Hematopoietic multipotent progenitor cell treated with erythropoietin and hydrocortisone succinate and interleukin-3 and kit ligand, for 4 days (in vitro differentiated cells): ENCODE data around the gene ZDHHC14.
A peak's percentile ranks its signal among the peaks of the same experiment; 100 is the strongest.

ENCODE experiments used
- DNase-seq: peaks from one replicate; pipeline ENCODE4 v3.0.0-alpha.2; 2015

The ZDHHC14 gene

GRCh38 chr6:157469378-157469777 is 88.4 kb downstream of the ZDHHC14 start:
- peak; percentile 44 for DNase-seq

DNA sequence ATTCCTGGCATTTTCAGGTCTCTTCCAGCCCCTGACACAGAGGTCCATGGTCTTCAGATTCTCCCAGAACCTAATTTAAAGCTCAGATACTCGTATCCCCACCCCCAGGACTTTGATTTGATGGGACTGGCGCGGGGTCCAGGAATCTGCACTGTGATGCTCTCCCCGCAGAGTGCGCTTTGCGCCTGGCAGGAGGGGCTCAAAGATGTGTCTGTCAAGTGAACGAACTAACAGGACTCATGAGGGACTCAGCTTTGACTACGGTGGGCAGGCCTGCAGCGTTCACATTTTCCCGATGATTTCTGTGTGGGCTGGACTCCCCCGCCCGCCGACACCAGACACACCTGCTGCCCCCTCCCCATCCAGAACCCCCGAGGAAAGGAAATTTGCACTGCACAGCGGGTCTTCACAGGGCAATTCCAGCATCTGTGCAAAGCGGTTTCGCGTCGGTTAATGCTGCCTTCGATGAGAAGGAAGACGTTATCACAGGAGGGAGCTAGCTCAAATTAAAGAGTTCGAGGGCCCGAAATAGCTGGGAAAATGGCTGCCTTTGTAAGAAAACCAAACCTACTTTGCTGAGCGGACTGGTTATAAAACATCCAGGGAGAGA is 90.2 kb downstream of the ZDHHC14 start:
- no peak for DNase-seq

- DNase-seq: no peak
Observed at GRCh38 chr6:157471895-157472686, 91.1 kb downstream of the ZDHHC14 start.

DNA sequence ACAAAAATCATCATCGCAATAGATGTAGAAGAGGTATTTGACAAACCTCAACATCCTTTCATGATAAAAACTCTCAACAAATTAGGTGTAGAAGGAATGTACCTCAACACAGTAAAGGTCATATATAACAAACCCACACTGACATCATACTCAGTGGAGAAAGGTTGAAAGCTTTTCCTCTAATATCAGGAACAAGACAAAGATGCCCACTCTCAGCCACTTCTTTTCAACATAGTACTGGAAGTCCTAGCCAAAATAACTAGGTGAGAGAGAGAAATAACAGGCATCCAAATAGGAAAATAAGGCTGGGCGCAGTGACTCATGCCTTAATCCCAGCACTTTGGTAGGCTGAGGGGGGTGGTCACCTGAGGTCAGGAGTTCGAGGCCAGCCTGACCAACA is 95.8 kb downstream of the ZDHHC14 start:
- no peak for DNase-seq

DNA sequence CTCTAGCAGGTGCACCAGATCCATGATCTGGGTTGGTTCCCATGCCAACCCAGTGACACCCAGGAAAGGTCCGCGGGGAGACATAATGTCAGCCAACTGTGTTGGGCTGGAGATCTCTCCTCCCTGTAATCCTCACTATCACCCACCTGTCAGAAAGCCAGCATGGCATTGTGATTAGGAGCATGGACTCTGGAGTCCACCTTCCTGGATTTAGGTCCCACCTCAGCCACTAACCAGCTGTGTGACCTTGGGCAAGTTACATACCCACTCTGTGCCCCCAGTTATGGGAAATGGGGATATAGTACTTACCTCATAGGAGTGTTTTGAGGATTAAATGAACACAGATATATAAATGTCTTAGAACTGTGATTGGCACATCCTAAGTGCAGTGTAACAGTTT is 97.9 kb downstream of the ZDHHC14 start:
- no peak for DNase-seq

DNA sequence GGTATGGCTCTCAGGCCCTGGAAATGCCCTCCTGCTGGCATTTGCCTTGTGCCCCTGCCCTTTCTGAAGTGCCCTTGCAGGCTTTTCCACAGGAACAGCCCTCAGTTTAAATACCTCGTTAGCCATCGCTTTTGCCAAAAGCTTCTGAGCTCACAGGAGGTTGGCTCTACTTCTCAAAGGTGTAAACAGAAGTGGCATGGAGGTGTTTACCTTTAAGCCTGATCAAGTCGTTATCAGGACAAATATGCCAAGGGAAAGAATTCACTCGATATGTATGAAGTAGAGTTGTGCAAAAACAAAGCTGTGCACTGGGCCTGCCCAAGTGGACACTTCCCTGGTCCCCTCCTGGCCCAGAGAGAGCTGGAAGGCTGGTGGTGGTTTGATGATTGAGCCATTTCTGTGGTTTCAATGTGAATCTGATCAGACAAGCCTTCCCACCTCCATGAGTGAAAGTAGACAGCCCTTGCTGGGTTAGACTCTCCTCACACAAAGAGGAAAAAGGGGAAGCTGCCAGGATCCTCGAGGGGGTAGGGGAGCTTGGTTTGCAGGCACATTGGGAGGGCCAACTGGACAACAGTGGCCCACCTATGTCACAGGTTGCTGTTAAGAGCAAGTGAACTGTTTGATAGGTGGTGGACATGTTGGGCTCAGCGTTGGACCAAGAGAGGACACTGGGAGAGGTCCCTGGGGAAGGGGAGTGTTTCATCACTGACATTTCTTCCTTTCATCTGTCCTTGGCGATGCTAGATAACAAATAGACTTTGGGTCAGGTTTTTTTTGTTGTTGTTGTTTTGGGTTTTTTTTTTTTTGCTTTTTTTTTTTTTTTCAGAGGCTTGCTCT is 98.7 kb downstream of the ZDHHC14 start:
- DNase-seq: peak; percentile 38

- no peak for DNase-seq
Observed at GRCh38 chr6:157481189-157481864, 100.3 kb downstream of the ZDHHC14 start.

GRCh38 chr6:157481865-157482249 is 100.9 kb downstream of the ZDHHC14 start:
- DNase-seq: no peak

DNA sequence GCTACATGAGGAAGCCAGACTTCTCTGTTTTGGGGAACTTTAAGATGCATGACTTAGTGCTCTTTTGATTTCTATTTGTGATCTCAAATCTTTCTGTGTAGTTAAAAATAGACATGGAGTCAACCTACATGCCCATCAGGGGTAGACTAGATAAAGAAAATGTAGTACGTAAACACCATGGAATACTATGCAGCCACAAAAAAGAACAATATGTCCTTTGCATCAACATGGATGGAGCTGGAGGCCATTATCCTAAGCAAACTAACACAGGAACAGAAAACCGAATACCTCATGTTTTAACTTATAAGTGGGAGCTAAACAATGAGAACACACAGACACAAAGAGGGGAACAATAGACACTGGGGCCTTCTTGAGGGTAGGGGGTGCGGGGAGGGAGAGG is 102.8 kb downstream of the ZDHHC14 start:
- no peak for DNase-seq

DNA sequence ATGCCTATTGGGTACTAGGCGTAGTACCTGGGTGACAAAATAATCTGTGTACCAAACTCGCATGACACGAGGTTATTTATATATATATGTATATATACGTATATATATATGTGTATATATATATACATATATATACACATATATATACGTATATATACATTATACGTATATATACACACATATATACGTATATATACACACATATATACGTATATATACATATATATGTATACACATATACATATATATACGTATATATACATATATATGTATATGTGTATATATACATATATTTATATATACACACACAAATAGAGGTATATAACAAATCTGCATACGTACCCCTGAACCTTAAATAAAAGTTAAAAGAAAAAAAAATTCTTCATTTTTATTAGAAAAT is 103.2 kb downstream of the ZDHHC14 start:
- DNase-seq: no peak

DNA sequence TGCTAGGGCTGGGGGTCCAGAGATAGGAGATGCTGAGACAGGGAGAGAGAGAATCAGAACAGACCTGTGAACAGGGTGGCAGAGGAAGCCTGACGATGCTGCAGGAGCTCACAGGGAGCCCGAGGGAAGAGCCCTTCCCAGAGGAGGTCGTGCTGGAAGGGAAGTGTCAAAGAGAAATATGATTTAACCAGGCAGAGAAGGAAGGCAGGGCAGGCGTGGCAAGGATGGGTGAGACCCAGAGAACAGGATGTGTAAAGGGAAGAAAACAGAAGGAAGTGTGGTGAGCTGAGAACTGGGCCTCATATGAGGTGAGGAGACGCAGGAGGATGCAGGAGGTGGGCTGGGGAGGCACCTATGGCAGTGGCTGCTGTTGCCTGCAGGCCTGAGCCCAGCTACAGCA is 105.6 kb downstream of the ZDHHC14 start:
- no peak for DNase-seq

- no peak for DNase-seq
Observed at GRCh38 chr6:157487110-157487773, 106.3 kb downstream of the ZDHHC14 start.

GRCh38 chr6:157488058-157488457 is 107.1 kb downstream of the ZDHHC14 start:
- DNase-seq: no peak

DNA sequence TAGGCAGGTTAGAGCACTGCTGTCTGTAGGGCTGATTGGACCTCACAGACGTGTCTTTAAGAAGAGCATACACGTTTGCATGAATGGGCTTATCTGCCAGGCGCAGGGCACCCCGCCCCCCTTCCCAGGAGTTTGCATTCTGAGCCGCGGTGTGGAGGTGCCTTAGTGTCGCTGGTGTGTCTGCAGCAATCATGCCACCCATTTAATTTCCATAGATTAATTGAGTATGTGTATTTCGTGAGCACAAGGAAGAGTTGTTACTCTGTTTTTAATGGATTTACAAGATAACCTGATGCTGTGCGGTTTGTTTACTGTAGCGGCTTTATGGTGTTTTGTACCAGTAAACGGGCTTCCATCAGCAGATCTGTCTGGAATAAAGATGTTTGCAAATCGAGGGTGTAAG is 107.7 kb downstream of the ZDHHC14 start:
- DNase-seq: peak; percentile 93

GRCh38 chr6:157490611-157491269 is 109.8 kb downstream of the ZDHHC14 start:
- DNase-seq: peak; percentile 33

DNA sequence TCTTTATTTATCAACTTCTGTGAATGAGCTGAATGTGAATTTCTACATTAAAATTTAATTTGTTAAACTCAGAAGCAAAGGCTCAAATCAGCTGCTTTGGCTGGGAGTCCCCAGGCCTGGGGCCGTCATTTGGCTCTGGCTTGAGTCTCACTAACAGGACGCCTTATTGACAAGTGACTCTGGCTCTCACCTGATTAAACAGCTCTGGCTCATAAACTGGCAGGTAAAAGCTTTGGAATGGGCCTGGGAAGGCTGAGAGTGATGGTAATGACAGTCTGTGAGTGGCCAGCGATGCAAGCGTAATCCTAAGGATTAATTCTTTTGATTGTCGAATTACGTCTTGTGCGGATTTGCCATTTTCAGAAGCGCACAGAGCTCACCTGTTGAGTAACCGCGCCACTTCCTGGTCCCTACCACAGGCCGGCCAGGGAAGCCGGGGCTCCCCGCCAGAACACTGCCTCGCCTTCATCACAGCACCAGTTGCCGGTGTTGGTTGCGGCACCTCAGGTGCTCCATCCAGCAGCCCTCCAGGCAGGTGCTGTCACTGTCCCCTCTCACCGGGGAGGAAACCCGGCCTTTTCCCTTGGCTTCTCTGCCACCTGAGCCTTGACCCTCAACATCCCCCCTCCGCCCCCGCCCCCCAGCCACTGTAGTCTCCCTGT is 110.7 kb downstream of the ZDHHC14 start:
- no peak for DNase-seq

DNA sequence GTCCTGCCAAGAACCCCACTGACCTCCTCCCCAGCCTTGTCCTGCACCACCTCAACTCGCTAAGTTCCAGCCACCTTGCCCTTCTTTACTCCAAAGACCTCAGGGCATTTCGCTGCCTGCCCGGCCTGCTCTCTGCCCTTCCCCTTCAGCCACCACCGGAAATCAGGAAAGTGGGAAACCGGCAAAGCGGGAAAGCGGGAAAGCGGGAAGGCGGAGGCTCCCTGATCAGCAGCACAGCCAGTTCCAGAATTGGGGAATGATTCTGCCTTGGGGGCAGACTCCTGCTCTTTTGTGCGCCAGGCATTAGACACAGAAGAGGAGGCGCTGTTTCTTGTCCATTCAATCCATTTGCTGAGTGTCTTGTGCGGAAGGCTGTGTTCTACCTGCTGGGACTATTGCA is 111.3 kb downstream of the ZDHHC14 start:
- no peak for DNase-seq

DNA sequence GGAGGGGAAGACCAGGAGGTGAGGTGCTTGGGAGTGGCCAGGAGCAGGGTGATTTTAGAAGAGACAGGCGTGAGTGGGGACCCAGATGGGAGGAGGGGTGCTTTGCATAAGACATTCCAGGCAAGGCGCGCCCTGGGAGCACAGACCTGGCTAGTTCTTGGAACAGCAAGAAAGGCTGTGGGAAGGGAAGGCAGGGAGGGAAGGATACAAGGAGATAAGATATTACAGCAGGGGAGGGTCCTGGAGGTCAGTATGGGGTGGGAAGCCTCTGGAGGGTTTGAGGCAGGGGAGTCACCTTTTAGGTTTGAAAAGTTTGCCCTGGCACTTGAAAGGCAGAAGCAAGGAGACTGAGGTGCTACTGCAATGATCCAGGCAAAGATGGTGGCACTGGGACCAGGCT is 111.8 kb downstream of the ZDHHC14 start:
- DNase-seq: no peak

DNA sequence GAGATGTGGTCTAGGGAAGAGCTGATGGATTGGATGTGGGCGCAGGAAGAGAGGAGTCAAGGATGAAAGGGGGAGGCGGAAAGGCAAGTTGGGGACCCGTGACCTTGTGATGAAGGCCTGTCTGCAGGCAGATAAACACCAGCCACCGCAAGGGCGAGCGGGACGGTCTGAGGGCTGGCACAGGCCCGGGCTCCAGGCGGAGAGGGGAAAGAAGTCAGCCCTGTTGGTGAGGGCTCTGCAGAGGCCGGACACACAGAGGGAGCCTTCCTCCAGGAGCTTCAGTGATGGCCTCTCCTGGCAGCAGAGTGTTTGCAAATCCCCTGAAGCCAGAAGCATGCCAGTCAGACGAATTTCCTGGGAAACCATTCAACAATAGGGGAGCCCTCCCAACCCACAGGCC is 112.2 kb downstream of the ZDHHC14 start:
- DNase-seq: no peak

- DNase-seq: no peak
Observed at GRCh38 chr6:157493576-157493975, 112.6 kb downstream of the ZDHHC14 start.

GRCh38 chr6:157494132-157494710 is 113.2 kb downstream of the ZDHHC14 start:
- no peak for DNase-seq
